Skin epidermis (tissue), 12 donors: ENCODE measurements around the gene C1GALT1.

Source experiments
- H3K27ac ChIP-seq, 21 experiments: fragments of 200-600 bp; sonication (generic) in 11 of 21; one replicate each; pipeline ENCODE4 v1.5.0; 2020; ENCODE audit warnings: mild to moderate bottlenecking in 3 of 21, inconsistent platforms in 2 of 21, moderate library complexity in 2 of 21
- H3K4me3 ChIP-seq, 7 experiments: fragments of 200-600 bp; sonication (generic) in 2 of 7; one replicate each; pipeline ENCODE4 v1.5.0; 2020; ENCODE audit warnings: inconsistent platforms in 2 of 7, mild to moderate bottlenecking in 2 of 7, moderate library complexity in 1 of 7

The C1GALT1 gene

DNA sequence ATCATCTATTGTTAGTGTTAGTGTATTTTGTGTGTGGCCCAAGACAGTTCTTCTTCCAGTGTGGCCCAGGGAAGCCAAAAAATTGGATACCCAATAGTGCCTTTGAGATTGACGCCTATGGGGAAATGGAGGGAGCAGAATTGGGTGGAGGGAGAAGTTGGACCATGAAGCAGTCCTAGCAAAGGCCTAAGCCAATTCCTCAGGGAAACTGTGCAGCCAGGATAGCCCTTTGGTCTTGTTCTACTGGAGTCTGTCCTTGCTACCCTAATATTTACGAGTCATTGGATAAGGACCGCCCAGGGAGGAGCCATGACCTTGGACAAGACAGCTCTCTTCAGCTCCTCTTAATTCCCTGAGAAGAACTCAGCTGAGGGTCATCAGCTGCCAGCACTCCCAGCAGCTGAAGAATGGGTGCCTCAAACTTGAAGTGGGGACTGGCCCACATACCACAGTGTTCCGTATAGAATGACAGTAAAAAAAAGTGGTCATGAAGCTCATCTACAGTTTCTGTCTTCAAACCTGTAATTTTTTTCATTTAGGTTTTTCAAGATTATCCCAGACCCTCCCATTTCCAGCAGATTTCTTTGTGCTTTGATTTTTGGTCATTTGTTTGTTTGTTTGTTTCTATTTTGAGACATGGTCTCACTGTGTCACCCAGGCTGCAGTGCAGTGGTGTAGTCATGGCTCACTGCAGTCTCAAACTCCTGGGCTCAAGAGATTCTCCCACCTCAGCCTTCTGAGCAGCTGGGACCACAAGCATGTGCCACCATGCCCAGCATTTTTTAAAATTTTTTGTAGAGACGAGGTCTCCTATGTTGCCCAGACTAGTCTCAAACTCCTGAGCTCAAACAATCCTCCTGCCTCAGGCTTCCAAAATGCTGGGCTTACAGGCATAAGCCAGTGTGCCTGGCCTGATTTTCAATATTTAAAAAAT, 81.2 kb downstream of the C1GALT1 start:
- H3K27ac ChIP-seq = no peak overlapping the region
- no peak overlapping the region for H3K4me3 ChIP-seq

DNA sequence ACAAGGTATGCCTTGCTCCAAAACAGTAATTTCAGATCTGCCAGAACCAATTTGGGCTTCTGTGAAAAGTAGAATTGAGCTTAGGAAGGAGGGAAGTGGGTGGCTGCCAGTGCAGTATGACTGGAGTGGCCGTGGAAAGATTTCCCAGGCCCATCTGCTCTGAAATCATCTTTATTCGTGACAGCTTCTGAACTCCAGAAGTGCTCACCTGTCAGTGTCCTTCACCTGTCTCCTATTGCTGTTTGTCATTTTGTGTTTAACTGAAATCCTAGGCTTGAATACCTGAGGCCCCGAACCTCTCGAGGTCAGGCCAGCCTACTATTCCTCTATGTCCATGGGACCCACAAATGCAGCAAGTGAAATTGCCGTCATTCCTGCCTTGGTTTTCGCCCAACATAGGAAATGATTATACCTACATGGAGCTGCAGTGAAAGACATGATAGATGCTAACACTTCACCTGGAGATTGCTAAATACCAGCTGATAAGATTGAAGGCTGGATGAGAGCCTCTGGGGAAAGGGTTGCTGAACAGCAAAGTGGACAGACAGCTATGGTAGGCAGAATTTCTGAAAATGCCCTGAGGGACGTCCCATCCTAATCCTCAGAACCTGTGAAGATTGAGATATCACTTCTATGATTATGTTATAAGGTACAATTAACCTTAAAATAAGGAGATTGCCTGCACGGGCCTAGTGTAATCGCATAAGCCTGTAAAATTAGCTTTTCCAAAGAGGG, 82.1 kb downstream of the C1GALT1 start:
- no peak overlapping the region for H3K27ac ChIP-seq
- H3K4me3 ChIP-seq = no peak overlapping the region

DNA sequence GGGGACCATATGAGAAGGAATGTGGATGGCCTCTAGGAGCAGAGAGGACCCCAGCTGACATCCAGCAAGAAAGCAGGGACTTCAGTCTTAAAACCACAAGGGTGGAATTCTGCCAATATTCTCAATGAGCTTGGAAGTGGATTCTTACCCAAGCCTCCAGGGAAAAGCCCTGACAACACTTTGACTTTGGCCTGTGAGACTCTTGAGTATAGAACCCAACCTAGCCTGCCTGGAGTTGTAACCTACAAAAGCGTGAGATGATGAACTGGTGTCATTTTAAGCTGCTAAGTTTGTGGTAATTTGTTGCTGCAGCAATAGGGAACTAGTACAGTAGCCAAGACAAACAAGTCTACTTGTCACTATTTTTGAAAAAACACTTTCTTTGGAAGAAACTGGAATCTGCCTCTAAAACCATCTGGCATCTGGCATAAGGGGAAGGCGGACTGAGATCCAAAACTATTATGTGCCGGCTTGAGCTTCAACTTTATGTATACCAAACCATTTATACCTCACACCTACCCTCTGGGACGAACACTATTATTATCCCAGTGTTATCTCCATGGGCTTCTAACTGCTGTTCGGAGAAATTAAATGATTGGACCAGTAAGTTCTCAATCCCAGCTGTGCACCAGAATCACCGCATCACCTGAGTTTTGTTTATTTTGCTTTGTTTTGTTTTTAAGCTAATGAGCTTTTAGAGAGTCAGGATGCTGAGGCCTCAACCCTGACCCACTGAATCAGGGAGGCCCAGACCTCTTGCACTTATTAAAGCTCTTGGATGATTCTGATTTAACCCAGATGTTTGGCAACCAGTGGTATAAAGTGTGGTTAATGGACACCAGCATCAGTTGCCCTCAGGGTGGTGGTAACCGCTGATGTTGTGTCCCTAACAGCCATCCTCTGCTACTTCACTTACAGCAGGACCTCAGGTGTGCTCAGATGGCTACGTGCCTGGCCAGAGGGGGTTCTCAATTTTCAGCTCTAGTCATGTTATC, 83.0 kb downstream of the C1GALT1 start:
- H3K4me3 ChIP-seq = no peak overlapping the region
- no peak overlapping the region for H3K27ac ChIP-seq

DNA sequence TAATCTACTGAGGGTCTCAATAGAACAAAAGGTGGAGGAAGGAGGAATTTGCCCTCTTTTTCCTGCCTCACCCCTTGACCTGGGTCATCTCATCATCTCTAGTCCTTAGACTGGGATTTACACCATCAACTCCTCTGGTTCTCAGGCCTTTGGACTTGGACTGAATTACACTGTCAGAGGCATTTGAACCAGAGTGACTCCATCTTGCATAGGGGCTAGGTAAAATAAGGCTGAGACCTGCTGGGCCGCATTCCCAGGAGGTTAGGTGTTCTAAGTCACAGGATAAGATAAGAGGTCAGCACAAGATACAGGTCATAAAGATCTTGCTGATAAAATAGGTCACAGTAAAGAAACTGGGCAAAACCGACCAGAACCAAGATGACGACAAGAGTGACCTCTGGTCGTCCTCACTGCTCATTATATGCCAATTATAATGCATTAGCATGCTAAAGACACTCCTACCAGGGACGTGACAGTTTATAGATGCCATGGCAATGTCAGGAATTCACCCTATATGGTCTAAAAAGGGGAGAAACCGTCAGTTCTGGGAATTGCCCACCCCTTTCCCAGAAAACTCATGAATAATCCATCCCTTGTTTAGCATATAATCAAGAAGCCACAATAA, 84.0 kb downstream of the C1GALT1 start:
- Histone ChIP-seq H3K27ac (no peak overlapping the region), H3K4me3 (no peak overlapping the region)

DNA sequence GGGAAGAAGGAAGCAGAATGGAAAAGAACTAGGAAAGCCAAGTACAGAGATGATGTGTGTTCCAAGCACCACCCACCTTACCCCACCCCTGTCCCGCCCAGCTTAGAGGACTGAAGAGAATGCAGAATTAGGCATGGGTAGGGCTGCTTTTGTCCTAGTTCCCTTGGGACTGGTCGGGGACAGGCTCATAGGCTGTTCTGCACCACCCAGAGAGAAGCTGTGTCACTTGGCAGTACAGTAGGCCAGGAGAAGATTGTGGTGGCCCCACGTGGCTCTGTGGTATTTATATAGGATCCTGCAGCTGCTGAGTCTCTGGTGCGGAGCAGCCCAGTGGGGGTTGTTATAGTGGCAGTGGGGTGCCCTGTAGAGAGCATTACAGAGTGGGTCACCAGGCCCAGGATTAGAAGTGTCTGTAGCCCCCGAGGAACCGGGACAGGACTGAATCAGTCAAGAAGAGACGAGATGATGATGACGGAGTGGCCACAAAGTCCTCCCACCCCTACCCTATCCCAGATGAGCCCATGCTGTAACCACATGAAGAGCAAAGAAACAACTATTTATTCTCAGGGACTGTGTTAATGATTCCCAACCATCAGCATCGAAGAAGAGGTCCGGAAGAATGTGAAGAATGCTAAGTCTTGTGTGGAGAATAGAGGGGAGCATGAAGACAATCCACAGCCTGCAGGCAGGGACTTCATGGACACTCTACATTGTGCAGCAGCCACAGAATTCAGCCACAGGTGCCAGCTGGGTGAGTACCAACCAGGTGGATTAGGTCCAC, 88.9 kb downstream of the C1GALT1 start:
- no peak overlapping the region for H3K4me3 ChIP-seq
- no peak overlapping the region for H3K27ac ChIP-seq

DNA sequence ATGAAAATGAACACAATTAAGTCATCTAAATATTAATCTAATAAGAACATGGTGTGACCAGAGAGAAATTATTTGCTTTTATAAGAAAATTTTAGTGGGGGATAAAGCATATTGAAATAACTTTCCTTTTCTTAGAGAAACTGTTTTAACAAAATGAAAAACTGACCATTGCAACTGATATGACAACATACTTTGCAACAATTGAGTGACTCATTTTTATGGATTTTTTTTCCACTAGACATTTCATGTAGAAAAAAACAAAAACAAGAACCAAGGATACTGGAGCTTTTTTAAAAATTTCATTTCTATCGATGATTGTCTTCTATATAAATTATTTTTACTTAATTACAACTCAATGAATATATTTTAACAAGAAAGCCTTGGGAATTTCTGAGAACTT, 90.0 kb downstream of the C1GALT1 start:
- H3K4me3 ChIP-seq = no peak overlapping the region
- H3K27ac ChIP-seq = no peak overlapping the region

DNA sequence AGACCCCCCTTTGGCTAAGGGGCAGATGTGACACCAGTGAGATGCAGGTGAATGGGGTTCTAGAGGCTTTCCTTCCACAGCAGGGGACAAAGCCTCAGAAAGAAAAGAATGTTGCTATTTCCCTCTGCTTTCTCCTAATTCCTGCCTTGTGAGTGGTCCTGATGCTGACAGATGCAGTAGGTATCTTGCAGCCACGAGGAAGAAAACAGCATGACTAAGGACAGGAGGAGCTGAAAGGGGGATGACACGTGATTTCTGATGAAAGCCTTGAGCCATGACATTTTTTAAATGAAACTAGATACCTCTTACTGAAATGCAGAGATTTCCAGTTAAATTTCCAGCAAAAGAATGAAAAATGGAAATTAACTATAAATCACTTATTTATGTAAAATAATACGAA, 92.4 kb downstream of the C1GALT1 start:
- Histone ChIP-seq H3K4me3 (no peak overlapping the region), H3K27ac (no peak overlapping the region)

DNA sequence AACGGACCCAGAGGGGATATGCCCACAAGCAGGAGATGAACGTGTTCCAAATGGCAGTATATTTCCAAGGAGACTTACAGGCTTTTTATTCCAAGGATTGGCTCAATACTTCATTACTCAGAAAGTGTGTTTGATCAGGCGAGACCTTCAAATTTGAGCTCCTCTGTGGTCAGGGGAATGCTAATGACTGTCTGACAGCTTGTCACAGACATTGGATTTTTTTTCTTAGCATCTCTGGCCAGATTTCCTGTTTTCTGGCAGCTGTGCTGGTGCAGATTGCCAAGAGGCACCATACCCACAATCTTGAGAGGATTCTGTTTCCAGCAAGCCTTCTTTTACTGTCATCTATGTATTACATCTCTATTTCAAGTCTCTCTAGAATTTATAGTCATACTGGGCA, 93.8 kb downstream of the C1GALT1 start:
- Histone ChIP-seq H3K27ac (no peak overlapping the region), H3K4me3 (no peak overlapping the region)

DNA sequence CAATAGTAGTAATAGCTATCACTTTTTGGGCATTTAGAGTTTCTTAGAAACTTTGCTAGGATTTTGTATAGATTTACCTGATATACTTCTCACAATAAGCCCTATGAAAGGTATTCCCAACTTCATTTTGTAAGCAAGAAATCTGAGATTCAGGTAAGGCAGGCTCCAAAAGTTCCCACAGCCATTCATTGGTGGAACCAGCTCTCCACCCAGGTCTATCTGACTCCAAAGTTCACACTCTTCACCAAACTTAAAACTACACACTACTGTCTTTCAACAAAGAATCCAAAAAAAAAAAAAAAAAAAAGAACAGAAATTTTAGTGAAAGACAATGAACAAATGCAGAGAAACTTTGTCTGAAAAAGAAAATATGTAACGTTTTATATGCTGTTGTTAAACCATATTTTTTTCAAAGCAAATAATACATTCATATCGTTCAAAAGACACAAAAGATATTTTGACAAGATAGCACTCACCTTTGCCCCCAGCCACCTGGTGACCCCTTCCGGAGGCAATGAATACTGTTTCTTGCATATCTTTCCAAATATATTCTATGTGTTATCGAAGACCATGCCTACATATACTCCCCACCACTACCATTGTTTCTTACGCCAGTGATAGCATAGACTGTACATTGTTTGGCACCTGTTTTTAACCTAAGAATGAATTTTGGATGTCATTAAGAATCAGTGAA, 108.2 kb downstream of the C1GALT1 start:
- H3K27ac ChIP-seq = no peak overlapping the region
- H3K4me3 ChIP-seq = no peak overlapping the region

DNA sequence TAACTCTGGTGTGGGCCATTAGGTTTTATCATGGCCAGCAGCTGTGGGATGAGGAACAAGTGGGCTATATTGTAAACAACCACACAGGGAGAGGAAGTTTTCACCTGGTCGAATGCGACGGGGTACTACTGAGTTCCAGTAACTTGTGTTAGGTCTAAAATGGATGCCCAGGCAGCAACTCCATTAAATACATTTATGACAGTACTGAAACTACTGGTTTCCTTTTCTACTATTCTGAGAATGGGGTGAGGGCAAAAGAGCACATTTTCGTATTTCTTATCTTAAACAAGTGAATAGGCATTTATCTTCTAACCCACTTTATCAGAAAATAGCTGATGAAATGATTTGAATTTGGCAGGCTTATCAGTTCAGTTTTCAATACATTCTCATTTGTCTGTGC, 109.7 kb downstream of the C1GALT1 start:
- no peak overlapping the region for H3K27ac ChIP-seq
- H3K4me3 ChIP-seq = no peak overlapping the region

DNA sequence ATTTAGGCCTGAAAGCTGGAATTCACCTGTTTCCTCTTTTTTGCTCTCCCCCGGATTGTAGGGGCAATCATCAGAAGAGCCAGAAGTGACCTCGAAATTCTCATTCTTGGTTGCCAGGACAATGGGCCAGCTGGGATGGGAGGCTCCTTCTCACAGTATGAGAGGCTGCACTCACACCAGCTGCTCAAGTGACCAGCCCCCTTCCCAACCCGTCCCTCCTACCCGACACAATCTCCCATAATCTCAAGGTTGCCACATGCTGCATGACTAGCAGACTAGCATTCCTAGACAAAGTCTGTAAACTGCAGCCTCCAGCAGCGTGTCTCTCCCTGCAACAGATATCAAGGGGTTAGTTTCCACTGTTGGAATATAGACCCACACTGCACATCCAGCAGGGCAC, 110.3 kb downstream of the C1GALT1 start:
- no peak overlapping the region for H3K4me3 ChIP-seq

DNA sequence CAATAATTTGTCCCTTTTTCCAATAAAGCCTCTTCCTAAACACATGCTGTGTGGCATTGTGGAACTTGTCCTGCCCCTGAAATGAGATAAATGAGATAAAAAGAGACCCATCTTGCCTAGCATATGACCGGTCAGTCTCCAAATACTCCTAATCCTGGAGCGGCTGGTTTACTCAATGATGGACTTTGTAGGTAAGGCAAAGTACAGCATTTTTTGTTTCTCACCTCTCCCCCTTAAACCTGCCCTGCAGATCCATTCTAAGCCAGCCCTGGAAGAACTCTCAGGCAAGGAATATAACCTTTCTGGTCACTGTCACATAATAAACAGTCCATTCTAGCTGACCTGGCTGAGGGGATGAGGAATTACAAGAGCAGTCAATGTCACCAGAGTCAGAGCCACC, 110.7 kb downstream of the C1GALT1 start:
- Histone ChIP-seq H3K27ac (no peak overlapping the region), H3K4me3 (no peak overlapping the region)

More for the DNA sequence above, 110.3 kb downstream of the C1GALT1 start:
- H3K27ac ChIP-seq = no peak overlapping the region

DNA sequence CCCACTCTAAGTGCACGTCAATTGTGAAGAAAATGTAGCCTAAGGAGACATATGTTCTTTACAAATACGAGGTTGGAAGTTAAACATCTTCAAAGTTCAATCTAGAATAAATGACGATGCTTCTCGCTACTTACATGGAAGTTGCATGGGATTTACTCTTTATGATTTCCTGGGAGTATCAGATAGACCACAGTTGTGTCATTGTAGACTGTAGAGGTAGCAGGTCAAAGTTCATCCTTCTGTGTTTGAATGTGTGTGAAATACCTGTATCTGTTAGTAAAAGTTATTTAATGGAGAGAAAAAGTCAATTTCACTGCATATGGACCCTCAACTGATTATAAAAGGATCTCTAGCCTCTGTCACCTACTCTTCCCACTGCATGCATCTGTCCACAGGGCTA, 112.6 kb downstream of the C1GALT1 start:
- Histone ChIP-seq H3K27ac (no peak overlapping the region), H3K4me3 (no peak overlapping the region)
